Stimulated activated CD8-positive, alpha-beta memory T cell treated with anti-CD3 and anti-CD28 coated beads, Interleukin-15, amount 100 ng/mL, for 24 hours (primary cell): ENCODE data around the gene VASH2.

ENCODE experiments used
- DNase-seq: peaks from one replicate; pipeline ENCODE4 v3.0.0-alpha.2; 2020; ENCODE audit warnings: low read depth

The VASH2 gene

GRCh38 chr1:213035573-213035972, 85.2 kb downstream of the VASH2 start:
- no peak for DNase-seq
